ENCODE results near the gene TNIP1.

TNIP1 gene

GRCh38 chr5:151024440-151025249, 56.2 kb downstream of the TNIP1 start:
- no peaks in the 10 kb centered on the region for H3K4me1 ChIP-seq (ENCODE audit: control insufficient read depth, insufficient read depth, low read length)
- WGBS, 2 experiments, result 91 to 94% methylated on average over 7 of the region's 7 CpGs
- no peak overlapping the region for H3K27ac ChIP-seq (ENCODE audit: insufficient read depth, low read depth, low read length, poor library complexity, severe bottlenecking)

GRCh38 chr5:151023651-151024050, 57.2 kb downstream of the TNIP1 start:
- Histone ChIP-seq H3K4me3 (ENCODE audit: insufficient read depth, low read depth, low read length) (no peak overlapping the region), H3K4me1 (ENCODE audit: control insufficient read depth, insufficient read depth, low read length) (no peaks in the 10 kb centered on the region), H3K27ac (ENCODE audit: insufficient read depth, low read depth, low read length, poor library complexity, severe bottlenecking) (no peak overlapping the region), H3K9me3 (ENCODE audit: control insufficient read depth, low read length) (no peaks in the 10 kb centered on the region), H3K36me3 (ENCODE audit: control insufficient read depth, insufficient read depth, low read length) (no peaks in the 10 kb centered on the region), H3K27me3 (ENCODE audit: control insufficient read depth, insufficient read depth, low read length, poor library complexity, severe bottlenecking) (peaks cover 17% of the 10 kb centered on the region)
- WGBS, 2 experiments, result 93 to 97% methylated on average over 8 of the region's 8 CpGs

More at GRCh38 chr5:151024440-151025249, 56.2 kb downstream of the TNIP1 start:
- Histone ChIP-seq H3K9me3 (ENCODE audit: control insufficient read depth, low read length) (no peaks in the 10 kb centered on the region), H3K4me3 (ENCODE audit: insufficient read depth, low read depth, low read length) (no peak overlapping the region), H3K36me3 (ENCODE audit: control insufficient read depth, insufficient read depth, low read length) (no peaks in the 10 kb centered on the region), H3K27me3 (ENCODE audit: control insufficient read depth, insufficient read depth, low read length, poor library complexity, severe bottlenecking) (peaks cover 13% of the 10 kb centered on the region)

DNA sequence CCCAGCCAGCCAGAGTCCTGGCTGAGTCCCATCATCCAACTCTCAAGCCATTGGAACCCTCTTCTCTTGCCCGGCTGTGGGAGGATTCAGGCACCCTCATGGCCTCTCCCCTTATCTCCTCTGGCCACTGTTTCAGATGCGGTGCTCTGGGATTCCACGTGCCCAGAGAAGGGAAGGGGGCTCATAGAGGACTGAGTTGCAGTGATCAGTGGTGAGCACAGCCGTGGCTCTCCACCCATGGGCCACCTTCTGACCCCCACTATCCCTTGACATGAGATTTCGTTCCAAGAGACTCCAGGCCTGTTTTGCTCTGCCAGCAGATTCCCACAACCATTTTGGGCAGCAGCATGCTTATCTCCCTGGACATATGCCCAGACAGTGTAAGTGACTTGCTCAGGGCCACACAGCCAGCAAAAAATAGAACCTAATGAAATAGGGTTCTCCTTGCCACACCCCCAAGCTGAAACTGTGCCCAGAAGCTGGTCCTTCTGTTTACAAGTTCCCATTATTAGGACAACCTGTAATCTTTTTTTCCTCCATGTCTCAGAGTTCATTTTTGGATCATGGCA, 57.7 kb downstream of the TNIP1 start:
- no peaks in the 10 kb centered on the region for H3K36me3 ChIP-seq (ENCODE audit: control insufficient read depth, insufficient read depth, low read length)
- 88 to 93% methylated on average over 5 of the region's 5 CpGs for WGBS, 2 experiments
- no peak overlapping the region for H3K4me3 ChIP-seq (ENCODE audit: insufficient read depth, low read depth, low read length)
- H3K4me1 ChIP-seq (ENCODE audit: control insufficient read depth, insufficient read depth, low read length), result no peaks in the 10 kb centered on the region
- no peaks in the 10 kb centered on the region for H3K9me3 ChIP-seq (ENCODE audit: control insufficient read depth, low read length)
- peaks cover 19% of the 10 kb centered on the region for H3K27me3 ChIP-seq (ENCODE audit: control insufficient read depth, insufficient read depth, low read length, poor library complexity, severe bottlenecking)
- H3K27ac ChIP-seq (ENCODE audit: insufficient read depth, low read depth, low read length, poor library complexity, severe bottlenecking), result no peak overlapping the region

DNA sequence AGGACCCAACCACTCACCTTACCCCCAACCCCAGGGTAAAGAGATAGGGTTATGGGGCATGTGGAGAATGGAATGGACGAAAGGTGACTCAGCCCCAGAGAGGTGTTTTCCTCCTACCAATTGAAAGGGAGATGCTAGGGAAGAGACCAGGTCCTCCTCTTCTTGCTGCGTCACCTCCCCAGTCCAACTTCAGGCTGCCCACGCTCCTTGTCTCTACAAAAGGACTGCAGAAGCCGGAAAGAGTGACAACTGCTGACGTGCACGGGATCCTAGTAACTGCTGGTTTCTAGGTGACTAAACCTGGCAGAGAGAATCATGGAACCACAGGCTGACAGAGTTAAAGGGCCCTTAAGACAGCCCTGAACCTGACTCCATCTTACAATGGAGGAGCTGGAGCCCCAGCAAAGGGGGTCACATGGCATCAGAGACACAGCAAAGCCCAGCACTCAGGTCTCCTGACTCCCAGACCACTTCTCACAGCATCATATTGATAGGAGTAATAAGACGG, 58.3 kb downstream of the TNIP1 start:
- peaks cover 19% of the 10 kb centered on the region for H3K27me3 ChIP-seq (ENCODE audit: control insufficient read depth, insufficient read depth, low read length, poor library complexity, severe bottlenecking)
- 87 to 91% methylated on average over 7 of the region's 7 CpGs for WGBS, 2 experiments
- H3K36me3 ChIP-seq (ENCODE audit: control insufficient read depth, insufficient read depth, low read length), result no peaks in the 10 kb centered on the region
- no peak overlapping the region for H3K4me3 ChIP-seq (ENCODE audit: insufficient read depth, low read depth, low read length)
- H3K9me3 ChIP-seq (ENCODE audit: control insufficient read depth, low read length), result no peaks in the 10 kb centered on the region
- no peaks in the 10 kb centered on the region for H3K4me1 ChIP-seq (ENCODE audit: control insufficient read depth, insufficient read depth, low read length)
- no peak overlapping the region for H3K27ac ChIP-seq (ENCODE audit: insufficient read depth, low read depth, low read length, poor library complexity, severe bottlenecking)

DNA sequence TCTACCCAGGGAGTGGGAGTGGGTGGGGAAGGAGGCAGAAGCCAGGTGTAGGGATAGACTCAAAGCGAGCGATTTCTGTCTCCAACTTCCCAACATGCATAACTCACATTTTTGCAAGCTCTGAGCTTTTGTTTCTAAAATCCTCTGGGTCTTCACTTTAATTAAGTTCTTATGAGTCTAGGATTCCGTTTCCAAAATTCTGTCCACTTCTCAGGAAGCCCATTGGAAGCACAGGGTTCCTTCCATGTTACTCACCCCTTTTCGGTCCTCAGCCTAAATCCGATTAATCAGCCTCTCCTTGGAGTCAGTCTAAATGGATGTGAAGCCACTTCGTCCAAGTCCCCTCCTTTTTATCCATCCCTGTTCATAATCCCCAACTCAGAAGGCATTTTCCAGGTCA, 59.1 kb downstream of the TNIP1 start:
- no peak overlapping the region for H3K4me3 ChIP-seq (ENCODE audit: insufficient read depth, low read depth, low read length)

DNA sequence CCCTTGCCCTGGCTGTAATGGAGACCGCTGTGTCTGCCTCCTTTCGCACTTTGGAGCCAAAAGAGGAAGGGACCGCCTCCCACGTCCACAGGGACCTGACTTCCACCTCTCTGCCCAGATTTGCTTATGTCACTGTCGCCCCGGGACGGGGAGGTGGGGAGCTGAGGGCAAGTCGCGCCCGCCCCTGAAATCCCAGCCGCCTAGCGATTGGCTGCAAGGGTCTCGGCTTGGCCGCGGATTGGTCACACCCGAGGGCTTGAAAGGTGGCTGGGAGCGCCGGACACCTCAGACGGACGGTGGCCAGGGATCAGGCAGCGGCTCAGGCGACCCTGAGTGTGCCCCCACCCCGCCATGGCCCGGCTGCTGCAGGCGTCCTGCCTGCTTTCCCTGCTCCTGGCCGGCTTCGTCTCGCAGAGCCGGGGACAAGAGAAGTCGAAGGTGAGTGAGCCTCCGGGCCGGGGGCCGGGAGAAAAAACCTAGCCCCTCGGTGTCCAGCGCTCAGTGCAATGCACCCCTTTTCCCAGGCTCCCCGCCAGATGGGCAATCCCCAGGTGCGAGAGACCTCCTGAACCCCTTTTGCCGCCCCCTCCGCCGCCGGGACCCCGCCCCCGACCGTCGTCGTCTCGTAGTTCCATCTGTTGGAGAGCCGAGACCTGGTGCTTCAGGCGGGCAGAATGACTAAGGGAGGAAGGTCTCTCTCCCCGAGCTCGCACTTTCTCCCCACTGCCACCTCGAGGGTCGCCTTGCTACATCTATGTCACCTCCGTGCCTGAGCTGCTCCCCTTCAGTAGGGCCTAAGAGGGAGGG, 60.3 kb downstream of the TNIP1 start, which contains the start of gene GPX3:
Gene GPX3 (plus strand): TSS at position 288 of the 807 bp plus-strand sequence. CDS start 64 bp downstream, at position 352.
- Histone ChIP-seq H3K36me3 (ENCODE audit: control insufficient read depth, insufficient read depth, low read length) (no peaks in the 10 kb centered on the region), H3K4me1 (ENCODE audit: control insufficient read depth, insufficient read depth, low read length) (no peaks in the 10 kb centered on the region), H3K27me3 (ENCODE audit: control insufficient read depth, insufficient read depth, low read length, poor library complexity, severe bottlenecking) (peaks cover 19% of the 10 kb centered on the region), H3K27ac (ENCODE audit: insufficient read depth, low read depth, low read length, poor library complexity, severe bottlenecking) (no peak within 1 kb of the TSS), H3K4me3 (ENCODE audit: insufficient read depth, low read depth, low read length) (peak within 1 kb of the TSS; percentile 60), H3K9me3 (ENCODE audit: control insufficient read depth, low read length) (no peaks in the 10 kb centered on the region)
- 1% methylated on average over 54 of the region's 54 CpGs for WGBS, 2 experiments

More for the DNA sequence above, 59.1 kb downstream of the TNIP1 start:
- 89 to 95% methylated on average over 6 of the region's 6 CpGs for WGBS, 2 experiments
- no peaks in the 10 kb centered on the region for H3K9me3 ChIP-seq (ENCODE audit: control insufficient read depth, low read length)
- no peaks in the 10 kb centered on the region for H3K4me1 ChIP-seq (ENCODE audit: control insufficient read depth, insufficient read depth, low read length)
- no peak overlapping the region for H3K27ac ChIP-seq (ENCODE audit: insufficient read depth, low read depth, low read length, poor library complexity, severe bottlenecking)
- no peaks in the 10 kb centered on the region for H3K36me3 ChIP-seq (ENCODE audit: control insufficient read depth, insufficient read depth, low read length)
- H3K27me3 ChIP-seq (ENCODE audit: control insufficient read depth, insufficient read depth, low read length, poor library complexity, severe bottlenecking), result peaks cover 19% of the 10 kb centered on the region

- Histone ChIP-seq H3K27me3 (ENCODE audit: control insufficient read depth, insufficient read depth, low read length, poor library complexity, severe bottlenecking) (peaks cover 19% of the 10 kb centered on the region), H3K9me3 (ENCODE audit: control insufficient read depth, low read length) (no peaks in the 10 kb centered on the region), H3K4me3 (ENCODE audit: insufficient read depth, low read depth, low read length) (no peak overlapping the region), H3K27ac (ENCODE audit: insufficient read depth, low read depth, low read length, poor library complexity, severe bottlenecking) (no peak overlapping the region), H3K4me1 (ENCODE audit: control insufficient read depth, insufficient read depth, low read length) (no peaks in the 10 kb centered on the region), H3K36me3 (ENCODE audit: control insufficient read depth, insufficient read depth, low read length) (no peaks in the 10 kb centered on the region)
- WGBS, 2 experiments, result 94 to 96% methylated on average over 2 of the region's 2 CpGs
Observed at GRCh38 chr5:151019331-151019730, 61.5 kb downstream of the TNIP1 start.

GRCh38 chr5:151018846-151019245, 62.0 kb downstream of the TNIP1 start:
- peaks cover 19% of the 10 kb centered on the region for H3K27me3 ChIP-seq (ENCODE audit: control insufficient read depth, insufficient read depth, low read length, poor library complexity, severe bottlenecking)
- H3K9me3 ChIP-seq (ENCODE audit: control insufficient read depth, low read length), result no peaks in the 10 kb centered on the region
- no peaks in the 10 kb centered on the region for H3K36me3 ChIP-seq (ENCODE audit: control insufficient read depth, insufficient read depth, low read length)
- no peaks in the 10 kb centered on the region for H3K4me1 ChIP-seq (ENCODE audit: control insufficient read depth, insufficient read depth, low read length)
- H3K4me3 ChIP-seq (ENCODE audit: insufficient read depth, low read depth, low read length), result no peak overlapping the region
- WGBS, 2 experiments, result 89 to 92% methylated on average over 2 of the region's 2 CpGs
- no peak overlapping the region for H3K27ac ChIP-seq (ENCODE audit: insufficient read depth, low read depth, low read length, poor library complexity, severe bottlenecking)

DNA sequence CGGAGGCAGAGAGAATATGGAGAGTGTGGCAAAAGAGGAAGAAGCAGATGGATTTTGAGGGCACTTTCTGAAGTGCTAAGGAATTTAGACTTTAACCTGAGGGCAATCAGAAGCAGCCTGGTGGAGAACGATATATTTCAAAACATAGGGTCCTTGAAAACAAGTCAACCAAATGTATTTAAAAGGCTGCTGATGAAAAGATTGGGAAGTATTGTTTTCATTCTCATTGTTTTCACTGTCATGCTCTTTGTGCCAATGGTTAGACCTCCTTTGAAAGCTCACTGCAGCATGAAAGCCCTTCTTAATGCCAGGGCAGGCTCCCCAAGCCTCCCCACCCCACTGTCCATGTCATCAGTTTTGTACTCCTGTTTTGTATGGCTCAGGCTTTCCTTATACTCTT, 62.9 kb downstream of the TNIP1 start:
- H3K36me3 ChIP-seq (ENCODE audit: control insufficient read depth, insufficient read depth, low read length), result no peaks in the 10 kb centered on the region
- no peak overlapping the region for H3K27ac ChIP-seq (ENCODE audit: insufficient read depth, low read depth, low read length, poor library complexity, severe bottlenecking)
- H3K4me3 ChIP-seq (ENCODE audit: insufficient read depth, low read depth, low read length), result no peak overlapping the region
- no peaks in the 10 kb centered on the region for H3K4me1 ChIP-seq (ENCODE audit: control insufficient read depth, insufficient read depth, low read length)
- no peaks in the 10 kb centered on the region for H3K9me3 ChIP-seq (ENCODE audit: control insufficient read depth, low read length)
- 89 to 94% methylated on average over 2 of the region's 2 CpGs for WGBS, 2 experiments
- H3K27me3 ChIP-seq (ENCODE audit: control insufficient read depth, insufficient read depth, low read length, poor library complexity, severe bottlenecking), result peaks cover 19% of the 10 kb centered on the region

- H3K27ac ChIP-seq (ENCODE audit: insufficient read depth, low read depth, low read length, poor library complexity, severe bottlenecking), result no peak overlapping the region
- H3K27me3 ChIP-seq (ENCODE audit: control insufficient read depth, insufficient read depth, low read length, poor library complexity, severe bottlenecking), result peaks cover 18% of the 10 kb centered on the region
- H3K9me3 ChIP-seq (ENCODE audit: control insufficient read depth, low read length), result no peaks in the 10 kb centered on the region
- no peaks in the 10 kb centered on the region for H3K4me1 ChIP-seq (ENCODE audit: control insufficient read depth, insufficient read depth, low read length)
- H3K4me3 ChIP-seq (ENCODE audit: insufficient read depth, low read depth, low read length), result no peak overlapping the region
- WGBS, 2 experiments, result 87 to 91% methylated on average over 5 of the region's 5 CpGs
- H3K36me3 ChIP-seq (ENCODE audit: control insufficient read depth, insufficient read depth, low read length), result no peaks in the 10 kb centered on the region
Observed at GRCh38 chr5:151016700-151017099, 64.1 kb downstream of the TNIP1 start.

Measured in ectodermal cell (in vitro differentiated cells).